ENCODE results near the gene PPARGC1A.

The PPARGC1A gene, protein sequence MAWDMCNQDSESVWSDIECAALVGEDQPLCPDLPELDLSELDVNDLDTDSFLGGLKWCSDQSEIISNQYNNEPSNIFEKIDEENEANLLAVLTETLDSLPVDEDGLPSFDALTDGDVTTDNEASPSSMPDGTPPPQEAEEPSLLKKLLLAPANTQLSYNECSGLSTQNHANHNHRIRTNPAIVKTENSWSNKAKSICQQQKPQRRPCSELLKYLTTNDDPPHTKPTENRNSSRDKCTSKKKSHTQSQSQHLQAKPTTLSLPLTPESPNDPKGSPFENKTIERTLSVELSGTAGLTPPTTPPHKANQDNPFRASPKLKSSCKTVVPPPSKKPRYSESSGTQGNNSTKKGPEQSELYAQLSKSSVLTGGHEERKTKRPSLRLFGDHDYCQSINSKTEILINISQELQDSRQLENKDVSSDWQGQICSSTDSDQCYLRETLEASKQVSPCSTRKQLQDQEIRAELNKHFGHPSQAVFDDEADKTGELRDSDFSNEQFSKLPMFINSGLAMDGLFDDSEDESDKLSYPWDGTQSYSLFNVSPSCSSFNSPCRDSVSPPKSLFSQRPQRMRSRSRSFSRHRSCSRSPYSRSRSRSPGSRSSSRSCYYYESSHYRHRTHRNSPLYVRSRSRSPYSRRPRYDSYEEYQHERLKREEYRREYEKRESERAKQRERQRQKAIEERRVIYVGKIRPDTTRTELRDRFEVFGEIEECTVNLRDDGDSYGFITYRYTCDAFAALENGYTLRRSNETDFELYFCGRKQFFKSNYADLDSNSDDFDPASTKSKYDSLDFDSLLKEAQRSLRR

DNA sequence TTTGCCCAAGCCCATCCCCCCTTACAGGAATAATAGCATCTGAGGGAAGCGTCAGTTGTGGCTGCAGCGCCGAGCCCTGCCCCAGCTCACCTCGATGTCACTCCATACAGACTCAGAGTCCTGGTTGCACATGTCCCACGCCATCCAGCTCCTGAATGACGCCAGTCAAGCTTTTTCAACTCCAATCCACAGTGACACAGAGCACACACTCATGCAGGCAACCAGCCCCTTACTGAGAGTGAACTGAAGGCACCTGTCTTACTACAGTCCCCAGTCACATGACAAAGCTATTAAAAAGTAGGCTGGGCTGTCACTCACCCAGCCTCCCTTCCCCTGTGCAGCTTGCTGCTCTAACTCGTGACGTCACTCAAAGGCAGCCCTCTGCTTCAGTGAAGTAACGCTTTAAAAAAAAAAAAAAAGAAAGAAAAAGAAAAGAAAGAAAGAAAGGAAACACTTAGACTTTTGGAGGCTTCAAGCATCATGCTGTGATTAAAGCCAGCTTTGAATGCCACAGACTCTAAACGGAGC is at the start of gene PPARGC1A:
Gene PPARGC1A (minus strand): TSS at position 234 of the 528 bp plus-strand sequence. CDS start 90 bp downstream, at position 144.
- DNase-seq: peak; percentile 24 to 54

DNA sequence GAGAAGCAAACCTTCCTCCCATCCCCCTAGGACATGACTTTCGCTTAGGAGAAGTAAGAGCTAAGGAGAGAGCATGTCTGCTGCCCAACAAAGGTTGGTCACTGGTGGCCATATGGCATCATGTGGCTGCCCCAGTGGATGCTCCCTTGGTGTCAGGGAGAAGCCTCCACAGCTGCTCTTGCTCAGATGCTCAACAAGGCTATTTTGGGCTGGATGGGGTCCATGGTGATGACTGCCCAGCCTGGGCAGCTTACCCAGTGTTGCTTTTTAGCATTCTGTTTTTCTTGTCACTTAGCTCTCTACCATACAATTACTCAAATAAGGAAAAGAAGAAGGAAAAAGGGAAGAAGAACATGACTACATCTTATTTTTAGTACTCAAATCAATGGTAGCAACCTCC is 48.9 kb upstream of the PPARGC1A start:
- no peak for DNase-seq

GRCh38 chr4:23937173-23937572 is 47.3 kb upstream of the PPARGC1A start:
- no peak for DNase-seq

- no peak for DNase-seq
These were observed 45.1 kb upstream of the PPARGC1A start for GRCh38 chr4:23934915-23935314.

DNA sequence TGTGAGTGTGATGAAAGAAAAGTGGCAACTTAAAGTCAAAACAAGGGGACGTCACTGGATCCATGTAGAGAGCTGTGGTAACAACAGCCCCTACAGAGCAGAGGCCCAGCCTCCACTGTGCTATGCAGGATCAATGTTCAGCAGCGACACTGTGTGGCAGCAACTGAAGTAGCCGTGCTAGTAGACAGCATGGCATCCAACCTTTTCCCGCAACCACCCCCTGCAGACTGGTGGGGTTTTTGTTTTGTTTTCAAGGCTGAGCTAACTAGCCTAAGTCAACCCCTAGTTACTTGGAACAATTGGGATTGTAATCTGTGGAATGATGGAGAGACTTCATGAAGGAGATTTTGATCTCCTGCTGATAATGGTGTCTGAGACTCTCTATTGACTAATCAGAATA is 44.4 kb upstream of the PPARGC1A start:
- DNase-seq: no peak

DNA sequence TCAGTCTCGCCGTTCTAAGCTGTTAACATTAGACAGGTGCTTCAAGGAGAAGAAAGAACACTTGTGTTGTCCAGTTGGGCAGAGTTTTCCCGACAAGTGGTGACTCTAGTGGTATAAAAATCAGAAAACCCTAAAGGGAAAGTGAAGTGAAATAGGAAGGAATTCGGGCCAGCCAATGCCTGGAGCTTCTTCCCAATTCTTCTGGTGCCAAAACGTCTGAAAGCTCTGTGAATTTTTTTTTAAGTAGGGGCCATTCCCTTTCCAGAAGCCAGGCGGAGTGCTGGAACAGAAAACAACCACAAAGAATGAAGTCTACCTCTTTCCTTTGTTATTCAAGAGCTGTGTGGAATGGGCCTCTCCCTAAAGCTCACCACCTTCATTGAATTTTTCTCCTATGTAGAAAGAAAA is 43.1 kb upstream of the PPARGC1A start:
- no peak for DNase-seq

DNA sequence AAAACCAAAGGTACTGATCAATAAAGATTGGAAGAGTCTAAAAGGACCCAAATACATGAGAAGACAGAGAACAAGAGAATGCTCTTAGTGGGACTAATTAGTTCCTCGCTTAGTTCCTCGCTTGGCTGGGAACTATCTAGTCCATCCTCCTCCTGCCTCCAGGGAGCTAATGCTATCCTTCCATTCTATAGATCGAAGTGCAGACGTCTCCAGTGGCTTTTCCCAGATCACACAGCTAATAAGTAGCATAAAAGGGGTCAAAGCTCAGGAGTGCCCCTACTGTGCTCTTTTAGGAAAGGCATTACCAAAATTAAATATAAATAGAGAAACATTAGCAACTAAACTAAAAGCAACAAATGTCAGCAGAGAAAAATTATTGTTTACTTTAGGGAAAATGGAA is 42.3 kb upstream of the PPARGC1A start:
- DNase-seq: no peak

DNA sequence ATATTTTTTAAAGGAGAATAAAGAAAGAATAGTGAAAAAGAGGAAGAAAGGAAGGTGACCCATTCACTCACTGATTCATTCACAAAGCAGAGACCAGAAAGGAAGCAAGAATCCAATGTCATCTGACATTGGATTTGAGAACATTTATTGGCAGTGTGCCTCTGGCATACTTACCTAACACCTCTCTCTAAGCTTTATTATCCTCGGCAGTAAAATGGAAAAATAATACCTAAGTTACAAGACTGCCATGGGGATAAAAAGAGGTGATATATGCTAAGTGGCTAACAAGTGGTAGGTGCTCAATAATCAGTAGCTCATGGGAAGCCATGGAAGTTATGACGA is 41.6 kb upstream of the PPARGC1A start:
- no peak for DNase-seq

GRCh38 chr4:23930750-23931488 is 41.1 kb upstream of the PPARGC1A start:
- DNase-seq: peak in 1 of 2 donors; percentile 22

DNA sequence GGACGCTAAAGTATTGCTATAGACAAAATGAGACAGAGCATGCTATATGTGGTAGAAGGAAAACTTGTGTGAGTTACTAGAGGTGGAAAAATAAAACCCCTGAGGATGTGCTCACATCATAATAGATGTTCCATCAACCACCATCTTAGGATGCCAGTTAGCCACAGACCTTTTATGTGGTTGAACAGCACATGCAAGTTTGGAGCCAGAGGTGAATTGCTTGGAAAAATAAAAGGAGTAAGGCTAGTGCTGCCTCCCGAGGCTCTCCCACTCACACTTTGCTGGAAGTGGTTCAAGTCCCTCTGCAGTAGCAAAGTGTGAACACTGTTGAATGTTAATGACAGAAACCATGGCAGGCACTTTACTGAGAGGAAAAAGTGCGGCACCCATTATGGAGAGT is 39.4 kb upstream of the PPARGC1A start:
- DNase-seq: no peak

- no peak for DNase-seq
These were observed 34.7 kb upstream of the PPARGC1A start for GRCh38 chr4:23924556-23924955.

DNA sequence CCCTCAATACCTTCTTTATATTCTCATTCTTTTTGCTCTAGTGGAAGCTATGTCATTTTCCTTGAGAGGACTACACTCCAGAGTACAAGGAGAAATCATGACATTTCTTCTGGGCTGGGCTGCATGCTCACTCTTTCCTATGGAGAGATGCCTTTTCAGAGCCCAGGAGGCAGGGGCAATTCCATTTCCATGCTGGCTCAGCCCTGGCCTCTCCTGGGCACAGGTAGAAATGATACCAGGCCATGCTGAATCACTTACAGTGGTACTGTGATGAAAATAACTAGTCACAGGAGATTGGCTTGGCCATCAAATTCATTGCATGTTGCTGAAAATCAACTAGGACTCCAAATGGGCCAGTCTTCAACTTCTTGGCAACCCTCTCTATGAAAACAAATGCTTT is 34.0 kb upstream of the PPARGC1A start:
- DNase-seq: no peak

DNA sequence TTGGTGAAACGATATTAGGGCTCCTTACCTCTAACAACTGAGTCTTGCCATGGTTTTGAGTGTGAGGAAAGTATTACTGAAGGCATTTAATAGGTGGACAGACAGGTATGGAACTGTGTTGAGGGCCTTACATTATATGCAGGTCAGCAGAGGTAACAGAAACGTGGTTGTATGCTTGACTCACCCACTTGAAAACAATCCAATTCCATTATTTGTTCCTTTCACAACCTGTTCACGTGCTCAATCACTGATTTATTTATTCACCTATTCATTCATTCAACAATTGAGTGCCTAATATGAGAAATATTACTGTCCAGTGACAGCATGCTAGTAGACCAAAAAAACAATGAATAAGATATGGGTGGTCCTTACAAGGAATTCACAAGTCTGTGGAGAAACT is 33.3 kb upstream of the PPARGC1A start:
- DNase-seq: no peak

GRCh38 chr4:23922541-23923111 is 32.8 kb upstream of the PPARGC1A start:
- DNase-seq: no peak

DNA sequence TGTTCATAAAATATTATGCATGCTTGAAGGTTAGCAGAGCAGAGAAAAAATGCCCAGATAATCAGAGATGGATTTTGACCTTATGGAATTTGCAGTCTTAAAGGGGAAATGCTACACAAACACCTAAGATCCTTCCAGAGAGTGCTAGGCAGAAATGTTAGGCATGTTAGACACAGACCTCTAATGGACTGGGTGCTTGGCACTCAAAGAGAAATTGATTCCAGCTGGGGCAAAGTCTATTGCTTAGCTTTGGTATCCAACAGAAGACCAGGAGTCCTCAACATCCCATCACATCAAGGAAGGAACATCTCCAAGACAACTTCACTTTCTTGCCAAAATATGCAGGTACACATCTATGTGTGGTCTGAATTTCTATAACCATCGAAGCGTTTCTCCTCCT is 32.2 kb upstream of the PPARGC1A start:
- no peak for DNase-seq

DNA sequence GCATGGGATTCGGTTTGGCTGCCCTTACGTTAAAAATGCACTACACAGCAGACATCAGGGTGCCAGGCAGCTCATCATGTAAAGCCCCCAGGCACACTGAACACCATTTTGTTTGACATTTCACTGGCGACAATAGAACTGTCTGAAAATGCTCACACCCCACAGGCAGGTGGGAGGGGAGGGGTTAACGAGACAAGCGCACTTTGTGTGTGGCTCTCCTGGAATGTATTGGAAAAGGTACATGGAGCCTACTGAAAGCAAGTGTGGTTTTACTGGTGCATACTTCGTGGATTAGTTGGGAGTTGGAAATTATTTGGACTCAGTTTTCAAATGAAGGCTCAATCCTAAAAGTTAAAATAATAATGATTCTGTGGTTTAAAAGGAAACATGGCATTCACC is 31.6 kb upstream of the PPARGC1A start:
- DNase-seq: no peak

- no peak for DNase-seq
These were observed 31.0 kb upstream of the PPARGC1A start for GRCh38 chr4:23920716-23921446.

- DNase-seq: no peak
These were observed 30.4 kb upstream of the PPARGC1A start for GRCh38 chr4:23920296-23920695.

- no peak for DNase-seq
These were observed 26.4 kb upstream of the PPARGC1A start for GRCh38 chr4:23916282-23916681.

GRCh38 chr4:23915459-23916132 is 25.7 kb upstream of the PPARGC1A start:
- no peak for DNase-seq

GRCh38 chr4:23911675-23912455 is 22.0 kb upstream of the PPARGC1A start:
- DNase-seq: no peak
